Measurements from ENCODE around the gene CROCC2. TPM values are rescaled to one million over a fixed set of nuclear protein-coding genes. Genes with fewer than 3 reads are reported as not detected.

The CROCC2 gene
- total and polyA plus RNA-seq, 2 of the 13 experiments (the other 11 are each of a cell fraction or from before 2014, with no cell fraction given), result not detected

GRCh38 chr2:240896871-240897692 lies 9.1 kb upstream of the CROCC2 start (continued):
- TF ChIP-seq RNF219 (CRISPR knock-in tag; IDR thresholded peaks at IDR 0.05), result no peak
- TF ChIP-seq ZNF292 (CRISPR knock-in tag; IDR thresholded peaks at IDR 0.05; ENCODE audit: borderline replicate concordance, low read depth), result peak; percentile 78; the same call in 1 of the 2 replicates
- TF ChIP-seq ELF1 (CRISPR knock-in tag; IDR thresholded peaks at IDR 0.05), result no peak
- TF ChIP-seq KLF12 (CRISPR knock-in tag; IDR thresholded peaks at IDR 0.05; ENCODE audit: borderline replicate concordance), result no peak
- TF ChIP-seq ZNF264 (CRISPR knock-in tag; IDR thresholded peaks at IDR 0.05), result no peak
- TF ChIP-seq U2AF1 (optimal IDR thresholded peaks at IDR 0.05; ENCODE audit: low read depth, low read length), result no peak
- TF ChIP-seq ZNF296 (CRISPR knock-in tag; conservative IDR thresholded peaks at IDR 0.05), result no peak
- 0 out of 2 replicates have a peak, but pooled peaks have one; percentile 37 for TF ChIP-seq ZNF792 (CRISPR knock-in tag; IDR thresholded peaks at IDR 0.05)
- peak; percentile 70; the same call in 1 of the 2 replicates for TF ChIP-seq NFKB2 (CRISPR knock-in tag; IDR thresholded peaks at IDR 0.05; ENCODE audit: borderline replicate concordance)
- TF ChIP-seq ZNF441 (CRISPR knock-in tag; IDR thresholded peaks at IDR 0.05; ENCODE audit: borderline replicate concordance), result no peak; the same call in 1 of the 2 replicates
- TF ChIP-seq SCMH1 (CRISPR knock-in tag; IDR thresholded peaks at IDR 0.05; ENCODE audit: borderline replicate concordance), result no peak
- TF ChIP-seq TAF15 (IDR thresholded peaks at IDR 0.05; ENCODE audit: low read depth, low read length, poor library complexity, severe bottlenecking), result no peak
- TF ChIP-seq PAX8 (CRISPR knock-in tag; IDR thresholded peaks at IDR 0.05; ENCODE audit: borderline replicate concordance), result no peak
- TF ChIP-seq TRIM22 (IDR thresholded peaks at IDR 0.05), result no peak
- TF ChIP-seq ZNF337 (CRISPR knock-in tag; IDR thresholded peaks at IDR 0.05; ENCODE audit: borderline replicate concordance, low read depth), result no peak
- TF ChIP-seq ETV5 (CRISPR knock-in tag; IDR thresholded peaks at IDR 0.05; ENCODE audit: borderline replicate concordance), result no peak
- no peak for TF ChIP-seq PCBP2 (optimal IDR thresholded peaks at IDR 0.05; ENCODE audit: low read depth, low read length, poor library complexity, severe bottlenecking)
- no peak for TF ChIP-seq FOXA1 (IDR thresholded peaks at IDR 0.05)
- TF ChIP-seq FOXA1 (CRISPR knock-in tag; IDR thresholded peaks at IDR 0.05), result no peak
- TF ChIP-seq KDM1A (CRISPR knock-in tag; IDR thresholded peaks at IDR 0.05), result no peak
- no peak for TF ChIP-seq ZFP36 (IDR thresholded peaks at IDR 0.05; ENCODE audit: borderline replicate concordance, low read depth, low read length, partially characterized antibody)
- no peak for TF ChIP-seq JDP2 (CRISPR knock-in tag; IDR thresholded peaks at IDR 0.05; ENCODE audit: borderline replicate concordance)
- no peak for TF ChIP-seq ZNF10 (CRISPR knock-in tag; IDR thresholded peaks at IDR 0.05; ENCODE audit: borderline replicate concordance, low read depth)
- TF ChIP-seq U2AF2 (IDR thresholded peaks at IDR 0.05; ENCODE audit: low read depth, low read length), result no peak
- TF ChIP-seq NR2F2 (IDR thresholded peaks at IDR 0.05; ENCODE audit: borderline replicate concordance, low read depth), result peak; percentile 48; the same call in 1 of the 2 replicates

Data from HepG2 (cell line).